Vagina (tissue), 2 donors: ENCODE data around the gene E2F1. TPM values are rescaled to one million over a fixed set of nuclear protein-coding genes. Genes with fewer than 3 reads are reported as not detected.

Experiments
- DNase-seq, 2 donors: peaks; one replicate each; pipeline ENCODE4 v3.0.0-alpha.2; 2017; ENCODE audit errors: extremely low spot score in 2 of 2
- H3K27ac ChIP-seq: fragments of 200-600 bp; sonication (generic); one replicate; pipeline ENCODE4 v1.5.1; 2019
- H3K27me3 ChIP-seq: fragments of 200-600 bp; sonication (generic); one replicate; pipeline ENCODE4 v1.5.1; 2019
- H3K36me3 ChIP-seq, 2 donors: fragments of 200-600 bp; sonication (generic); one replicate each; pipeline ENCODE4 v1.5.1; 2017 to 2019
- H3K4me1 ChIP-seq: fragments of 200-600 bp; sonication (generic); one replicate; pipeline ENCODE4 v1.5.1; 2019
- H3K4me3 ChIP-seq, 2 donors: fragments of 200-600 bp; sonication (generic); 1 replicate in 1 of 2; 2 replicates in 1 of 2; pipeline ENCODE4 v1.5.1; 2016 to 2019
- H3K9me3 ChIP-seq: fragments of 200-600 bp; sonication (generic); one replicate; pipeline ENCODE4 v1.5.1; 2019
- CTCF ChIP-seq, 3 experiments: fragments of 450-650 bp in 2 of 3; fragments of 200-600 bp in 1 of 3; sonication (generic) in 1 of 3; IDR thresholded peaks; one replicate each; pipeline ENCODE4 v1.5.1; 2017 to 2019; ENCODE audit warnings: antibody characterized with exemption in 3 of 3, mild to moderate bottlenecking in 2 of 3, moderate library complexity in 2 of 3
- POLR2A ChIP-seq, 2 donors: fragments of 450-650 bp; IDR thresholded peaks; one replicate each; pipeline ENCODE4 v1.6.1; 2017; ENCODE audit warnings: antibody characterized with exemption in 2 of 2, mild to moderate bottlenecking in 2 of 2, moderate library complexity in 2 of 2
- POLR2AphosphoS5 ChIP-seq, 2 donors: sonication (generic); formaldehyde crosslinking; IDR thresholded peaks; one replicate each; pipeline ENCODE4 v1.9.0; 2017; ENCODE audit warnings: antibody characterized with exemption in 2 of 2, mild to moderate bottlenecking in 2 of 2, low read depth in 1 of 2; ENCODE audit not compliant: insufficient read depth in 1 of 2
- intact Hi-C: fragments of 100-400 bp; cut with DNase I; formaldehyde crosslinking; loops from one replicate; pipeline ENCODE4 v1.15.1; 2023
- total RNA-seq: library from RNA; depleted of rRNA; stranded (reverse); fragments of >200 nt; gene quantifications from one replicate; pipeline ENCODE4 v1.2.3, GENCODE V29; 2016

Gene E2F1
- total RNA-seq, 1 donor from 2014 or later = 0.49 TPM

GRCh38 chr20:33657704-33658095 lies 28.5 kb downstream of the E2F1 start:
- Histone ChIP-seq H3K9me3 (no peaks in the 10 kb centered on the region), H3K27ac (no peak overlapping the region), H3K4me1 (peaks cover 25% of the 10 kb centered on the region), H3K27me3 (no peaks in the 10 kb centered on the region), H3K36me3 (peaks cover 0 to 18% of the 10 kb centered on the region in 2 donors), H3K4me3 (no peak overlapping the region)
- intact Hi-C loops = loop anchor here (10.0 kb wide), 1 partner anchor 183 kb away; no protein-coding TSS in a partner anchor
- no peak for DNase-seq
- TF ChIP-seq CTCF (IDR thresholded peaks at IDR 0.05) (no peak), POLR2AphosphoS5 (IDR thresholded peaks at IDR 0.05; ENCODE audit: insufficient read depth in 1 of 2, low read depth in 1 of 2) (no peak), POLR2A (IDR thresholded peaks at IDR 0.05) (no peak)

- Histone ChIP-seq H3K27ac (no peak overlapping the region), H3K9me3 (no peaks in the 10 kb centered on the region), H3K36me3 (peaks cover 0 to 18% of the 10 kb centered on the region in 2 donors), H3K4me3 (no peak overlapping the region), H3K27me3 (no peaks in the 10 kb centered on the region), H3K4me1 (peaks cover 19% of the 10 kb centered on the region)
- no peak for DNase-seq
- no peak for TF ChIP-seq CTCF (IDR thresholded peaks at IDR 0.05)
- TF ChIP-seq POLR2AphosphoS5 (IDR thresholded peaks at IDR 0.05; ENCODE audit: insufficient read depth in 1 of 2, low read depth in 1 of 2) = no peak
- TF ChIP-seq POLR2A (IDR thresholded peaks at IDR 0.05) = no peak
- intact Hi-C loops = loop anchor here (10.0 kb wide), 1 partner anchor 182 kb away; no protein-coding TSS in a partner anchor
Observed at GRCh38 chr20:33656783-33657703, 29.1 kb downstream of the E2F1 start.

GRCh38 chr20:33656010-33656782 lies 30.0 kb downstream of the E2F1 start:
- Histone ChIP-seq H3K36me3 (peaks cover 0 to 18% of the 10 kb centered on the region in 2 donors), H3K4me3 (no peak overlapping the region), H3K27ac (no peak overlapping the region), H3K4me1 (peaks cover 24% of the 10 kb centered on the region), H3K27me3 (no peaks in the 10 kb centered on the region), H3K9me3 (no peaks in the 10 kb centered on the region)
- intact Hi-C loops = loop anchor here (10.0 kb wide), 1 partner anchor 181 kb away; no protein-coding TSS in a partner anchor
- TF ChIP-seq POLR2AphosphoS5 (IDR thresholded peaks at IDR 0.05; ENCODE audit: insufficient read depth in 1 of 2, low read depth in 1 of 2) (no peak), CTCF (IDR thresholded peaks at IDR 0.05) (no peak), POLR2A (IDR thresholded peaks at IDR 0.05) (no peak)
- DNase-seq = no peak

GRCh38 chr20:33655164-33655563 lies 31.0 kb downstream of the E2F1 start:
- no peak overlapping the region for H3K4me3 ChIP-seq
- no peaks in the 10 kb centered on the region for H3K9me3 ChIP-seq
- H3K36me3 ChIP-seq = peaks cover 0 to 18% of the 10 kb centered on the region in 2 donors
- no peak for DNase-seq
- no peak overlapping the region for H3K27ac ChIP-seq
- H3K4me1 ChIP-seq = peaks cover 25% of the 10 kb centered on the region
- no peaks in the 10 kb centered on the region for H3K27me3 ChIP-seq
- TF ChIP-seq CTCF (IDR thresholded peaks at IDR 0.05) = no peak
- intact Hi-C loops = loop anchor here (10.0 kb wide), 1 partner anchor 180 kb away; no protein-coding TSS in a partner anchor
